ENCODE results near the gene RGS3. TPM values are rescaled to one million over a fixed set of nuclear protein-coding genes. Genes with fewer than 3 reads are reported as not detected.

Gene RGS3
- total RNA-seq, 1 donor from 2014 or later = 66.2 TPM

GRCh38 chr9:113593682-113594281 is 130.3 kb downstream of the RGS3 start:
- Histone ChIP-seq H3K4me1 (peaks cover 75% of the 10 kb centered on the region), H3K27ac (peak overlapping the region; percentile 81), H3K9me3 (no peaks in the 10 kb centered on the region), H3K4me3 (peak overlapping the region; percentile 62), H3K36me3 (peaks cover 62% of the 10 kb centered on the region), H3K27me3 (ENCODE audit: low read depth) (no peaks in the 10 kb centered on the region)
- DNase-seq (peak; percentile 83), ATAC-seq (peak; percentile 82 to 85)
- TF ChIP-seq, protein P1, sequence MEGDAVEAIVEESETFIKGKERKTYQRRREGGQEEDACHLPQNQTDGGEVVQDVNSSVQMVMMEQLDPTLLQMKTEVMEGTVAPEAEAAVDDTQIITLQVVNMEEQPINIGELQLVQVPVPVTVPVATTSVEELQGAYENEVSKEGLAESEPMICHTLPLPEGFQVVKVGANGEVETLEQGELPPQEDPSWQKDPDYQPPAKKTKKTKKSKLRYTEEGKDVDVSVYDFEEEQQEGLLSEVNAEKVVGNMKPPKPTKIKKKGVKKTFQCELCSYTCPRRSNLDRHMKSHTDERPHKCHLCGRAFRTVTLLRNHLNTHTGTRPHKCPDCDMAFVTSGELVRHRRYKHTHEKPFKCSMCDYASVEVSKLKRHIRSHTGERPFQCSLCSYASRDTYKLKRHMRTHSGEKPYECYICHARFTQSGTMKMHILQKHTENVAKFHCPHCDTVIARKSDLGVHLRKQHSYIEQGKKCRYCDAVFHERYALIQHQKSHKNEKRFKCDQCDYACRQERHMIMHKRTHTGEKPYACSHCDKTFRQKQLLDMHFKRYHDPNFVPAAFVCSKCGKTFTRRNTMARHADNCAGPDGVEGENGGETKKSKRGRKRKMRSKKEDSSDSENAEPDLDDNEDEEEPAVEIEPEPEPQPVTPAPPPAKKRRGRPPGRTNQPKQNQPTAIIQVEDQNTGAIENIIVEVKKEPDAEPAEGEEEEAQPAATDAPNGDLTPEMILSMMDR (IDR thresholded peaks at IDR 0.05) = no peak
- intact Hi-C loops (cut with DNase I) = loop anchor here (5.0 kb wide), 1 partner anchor 64 kb away; no protein-coding TSS in a partner anchor

- Histone ChIP-seq H3K36me3 (peaks cover 63% of the 10 kb centered on the region), H3K4me1 (peaks cover 66% of the 10 kb centered on the region)
Observed at GRCh38 chr9:113594484-113595299, 131.2 kb downstream of the RGS3 start.

DNA sequence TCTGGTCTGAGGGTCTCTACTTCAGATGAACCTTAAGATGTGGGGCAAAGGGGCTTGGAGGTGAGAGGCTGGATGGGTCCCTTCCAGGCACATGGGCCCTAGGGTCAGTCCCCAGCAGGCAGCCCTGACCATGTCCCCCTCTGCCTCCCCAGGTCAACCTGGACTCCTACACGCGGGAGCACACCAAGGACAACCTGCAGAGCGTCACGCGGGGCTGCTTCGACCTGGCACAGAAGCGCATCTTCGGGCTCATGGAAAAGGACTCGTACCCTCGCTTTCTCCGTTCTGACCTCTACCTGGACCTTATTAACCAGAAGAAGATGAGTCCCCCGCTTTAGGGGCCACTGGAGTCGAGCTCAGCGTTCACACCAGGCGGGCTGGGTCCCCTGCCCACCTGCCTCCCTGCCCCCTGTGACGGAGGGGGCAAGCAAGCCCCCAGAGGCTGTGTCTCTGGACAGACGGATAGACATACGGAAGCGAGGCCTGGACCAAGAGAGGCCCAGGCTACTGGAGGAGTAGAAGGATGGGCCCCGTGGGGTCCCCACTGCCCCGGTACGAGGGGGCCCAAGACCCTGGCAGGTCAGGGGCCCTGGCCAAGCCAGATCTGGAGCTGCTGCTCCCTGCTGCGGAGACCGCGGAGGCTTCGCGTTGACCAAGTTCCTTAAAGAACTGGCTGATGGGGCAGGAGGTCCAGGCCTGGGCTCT is 133.2 kb downstream of the RGS3 start:
- Histone ChIP-seq H3K4me1 (peaks cover 61% of the 10 kb centered on the region), H3K27ac (peak overlapping the region; percentile 36)
- intact Hi-C loops (cut with DNase I) = no loop called here

More at GRCh38 chr9:113594484-113595299, 131.2 kb downstream of the RGS3 start:
- Histone ChIP-seq H3K27me3 (ENCODE audit: low read depth) (no peaks in the 10 kb centered on the region), H3K4me3 (peak overlapping the region; percentile 62), H3K27ac (peak overlapping the region; percentile 81), H3K9me3 (no peaks in the 10 kb centered on the region)
- TF ChIP-seq, protein P1 (IDR thresholded peaks at IDR 0.05) = no peak
- ATAC-seq (no peak), DNase-seq (peak; percentile 29)
- intact Hi-C loops (cut with DNase I) = loop anchor here (5.0 kb wide), 1 partner anchor 63 kb away; no protein-coding TSS in a partner anchor

DNA sequence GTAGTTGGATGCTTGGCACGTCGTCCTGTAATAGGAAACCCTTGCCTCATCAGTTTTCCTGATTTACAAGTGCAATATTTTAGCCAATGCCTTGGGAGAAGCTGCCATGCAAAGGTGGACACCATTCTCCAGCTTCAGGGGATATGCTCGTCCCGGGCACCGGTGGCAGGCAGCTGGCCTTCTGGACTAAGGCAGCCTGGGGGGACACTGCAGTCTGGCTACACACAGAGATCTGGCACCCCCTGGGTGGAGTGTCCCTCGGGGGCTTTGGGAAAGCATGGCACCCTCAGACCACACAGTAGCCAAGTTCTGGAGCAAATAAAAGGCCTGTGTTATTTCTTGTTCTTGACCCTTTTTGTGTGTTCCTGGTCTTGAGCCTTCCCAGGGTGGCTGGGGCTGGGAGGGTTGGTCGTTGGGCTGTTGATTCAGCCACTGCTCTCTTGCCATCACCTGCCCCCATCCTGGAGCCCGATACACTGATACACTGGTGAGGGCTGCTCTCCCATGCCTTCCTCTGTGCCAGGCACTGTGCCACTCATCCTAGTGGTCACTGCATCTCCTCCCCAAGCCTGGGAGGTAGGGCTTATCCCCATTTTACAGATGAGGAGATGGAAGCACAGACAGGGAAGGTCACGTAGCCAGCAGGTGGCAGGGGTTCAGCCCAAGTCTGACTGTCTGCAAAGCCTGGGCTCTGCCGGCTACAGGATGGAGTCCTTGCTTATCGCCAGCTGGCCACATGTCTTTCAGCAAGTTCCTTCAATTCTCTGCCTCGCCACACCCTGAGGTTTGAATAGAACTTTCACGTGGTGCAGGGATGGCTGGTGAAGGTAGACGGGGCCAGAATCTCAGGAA is 134.1 kb downstream of the RGS3 start:
- Histone ChIP-seq H3K4me1 (peaks cover 61% of the 10 kb centered on the region), H3K4me3 (peak overlapping the region; percentile 62), H3K36me3 (peaks cover 47% of the 10 kb centered on the region), H3K9me3 (no peaks in the 10 kb centered on the region), H3K27me3 (ENCODE audit: low read depth) (no peaks in the 10 kb centered on the region), H3K27ac (peak overlapping the region; percentile 36)
- intact Hi-C loops (cut with DNase I) = no loop called here
- TF ChIP-seq, protein P1 (IDR thresholded peaks at IDR 0.05) = no peak
- DNase-seq (peak; percentile 37), ATAC-seq (no peak)

More for the DNA sequence above, 133.2 kb downstream of the RGS3 start:
- no peaks in the 10 kb centered on the region for H3K9me3 ChIP-seq
- peak; percentile 42 for DNase-seq
- no peak for ATAC-seq
- TF ChIP-seq, protein P1 (IDR thresholded peaks at IDR 0.05) = no peak
- H3K36me3 ChIP-seq = peaks cover 56% of the 10 kb centered on the region
- H3K4me3 ChIP-seq = peak overlapping the region; percentile 62
- no peaks in the 10 kb centered on the region for H3K27me3 ChIP-seq (ENCODE audit: low read depth)

Measured in lower lobe of right lung (tissue), 2 donors.